ENCODE results near the gene TRIP6. TPM values are rescaled to one million over a fixed set of nuclear protein-coding genes. Genes with fewer than 3 reads are reported as not detected.

Gene TRIP6
- total RNA-seq, 1 experiment from 2014 or later: 3.2 TPM

DNA sequence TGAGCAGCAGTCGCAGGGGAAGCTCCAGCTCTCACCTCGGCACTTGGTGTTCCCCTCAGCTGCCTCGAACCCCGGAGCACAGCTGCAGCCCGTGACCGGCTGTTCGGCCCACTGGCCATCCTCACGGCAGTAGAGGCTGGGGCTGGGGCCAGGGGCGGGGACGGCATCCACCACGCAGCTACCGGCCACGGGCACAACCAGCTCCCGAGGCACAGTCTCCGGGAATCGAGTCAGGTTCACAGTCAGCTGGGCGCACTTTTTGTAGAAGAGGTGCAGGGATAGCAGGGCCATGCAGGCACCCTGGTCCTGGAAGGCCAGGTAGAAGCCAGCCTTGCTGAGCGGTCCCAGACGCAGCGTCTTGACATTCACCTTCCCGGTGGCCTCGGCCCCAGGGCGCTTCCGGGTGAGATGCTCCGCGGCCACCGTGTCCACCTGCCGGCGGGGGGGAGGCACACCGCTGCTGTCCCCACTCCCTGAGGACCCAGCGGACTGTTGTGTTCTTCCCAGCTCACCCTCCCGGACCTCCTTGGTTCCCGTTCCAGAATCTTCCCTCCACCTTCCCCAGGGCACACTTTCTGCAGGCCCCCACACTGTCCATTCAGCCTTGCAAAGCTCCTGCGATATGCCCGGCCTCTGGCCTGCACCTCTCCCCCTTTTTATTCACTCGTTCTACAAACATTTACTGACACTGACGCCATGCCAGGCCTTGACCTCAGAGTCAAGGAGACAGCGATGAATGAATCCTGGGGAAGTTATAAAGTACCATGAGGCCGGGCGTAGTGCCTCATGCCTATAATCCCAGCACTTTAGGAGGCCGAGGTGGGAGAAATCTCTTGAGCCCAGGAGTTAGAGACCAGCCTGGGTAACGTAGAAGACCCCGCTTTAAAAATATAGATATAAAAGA is 44.7 kb upstream of the TRIP6 start:
- no peak for ATAC-seq
- Histone ChIP-seq H3K27me3 (ENCODE audit: control insufficient read depth, insufficient read depth, low read length) (no peaks in the 10 kb centered on the region), H3K4me1 (ENCODE audit: control insufficient read depth, insufficient read depth, low read length) (peaks cover 10% of the 10 kb centered on the region), H3K36me3 (ENCODE audit: control insufficient read depth, insufficient read depth, low read length) (0 out of 2 replicates have a peak, but pooled peaks cover 5% of the 10 kb centered on the region), H3K4me3 (ENCODE audit: low read depth in 2 of 2, low read length in 2 of 2) (no peak overlapping the region), H3K9me3 (ENCODE audit: control insufficient read depth, insufficient read depth, low read depth, low read length) (no peaks in the 10 kb centered on the region), H3K27ac (ENCODE audit: low read length) (no peak overlapping the region)
- TF ChIP-seq, protein P1, sequence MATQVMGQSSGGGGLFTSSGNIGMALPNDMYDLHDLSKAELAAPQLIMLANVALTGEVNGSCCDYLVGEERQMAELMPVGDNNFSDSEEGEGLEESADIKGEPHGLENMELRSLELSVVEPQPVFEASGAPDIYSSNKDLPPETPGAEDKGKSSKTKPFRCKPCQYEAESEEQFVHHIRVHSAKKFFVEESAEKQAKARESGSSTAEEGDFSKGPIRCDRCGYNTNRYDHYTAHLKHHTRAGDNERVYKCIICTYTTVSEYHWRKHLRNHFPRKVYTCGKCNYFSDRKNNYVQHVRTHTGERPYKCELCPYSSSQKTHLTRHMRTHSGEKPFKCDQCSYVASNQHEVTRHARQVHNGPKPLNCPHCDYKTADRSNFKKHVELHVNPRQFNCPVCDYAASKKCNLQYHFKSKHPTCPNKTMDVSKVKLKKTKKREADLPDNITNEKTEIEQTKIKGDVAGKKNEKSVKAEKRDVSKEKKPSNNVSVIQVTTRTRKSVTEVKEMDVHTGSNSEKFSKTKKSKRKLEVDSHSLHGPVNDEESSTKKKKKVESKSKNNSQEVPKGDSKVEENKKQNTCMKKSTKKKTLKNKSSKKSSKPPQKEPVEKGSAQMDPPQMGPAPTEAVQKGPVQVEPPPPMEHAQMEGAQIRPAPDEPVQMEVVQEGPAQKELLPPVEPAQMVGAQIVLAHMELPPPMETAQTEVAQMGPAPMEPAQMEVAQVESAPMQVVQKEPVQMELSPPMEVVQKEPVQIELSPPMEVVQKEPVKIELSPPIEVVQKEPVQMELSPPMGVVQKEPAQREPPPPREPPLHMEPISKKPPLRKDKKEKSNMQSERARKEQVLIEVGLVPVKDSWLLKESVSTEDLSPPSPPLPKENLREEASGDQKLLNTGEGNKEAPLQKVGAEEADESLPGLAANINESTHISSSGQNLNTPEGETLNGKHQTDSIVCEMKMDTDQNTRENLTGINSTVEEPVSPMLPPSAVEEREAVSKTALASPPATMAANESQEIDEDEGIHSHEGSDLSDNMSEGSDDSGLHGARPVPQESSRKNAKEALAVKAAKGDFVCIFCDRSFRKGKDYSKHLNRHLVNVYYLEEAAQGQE (IDR thresholded peaks at IDR 0.05; ENCODE audit: insufficient read depth in 1 of 2, low read depth in 2 of 2, low read length in 1 of 2): no peak
- no peak for TF ChIP-seq TCF7L2 (IDR thresholded peaks at IDR 0.05; ENCODE audit: low read depth, low read length)
- no peak for TF ChIP-seq SIN3A (IDR thresholded peaks at IDR 0.05; ENCODE audit: borderline replicate concordance, insufficient read depth, low read depth, low read length)
- TF ChIP-seq POLR2AphosphoS5 (IDR thresholded peaks at IDR 0.05; ENCODE audit: low read depth, low read length): no peak
- TF ChIP-seq, protein P2, sequence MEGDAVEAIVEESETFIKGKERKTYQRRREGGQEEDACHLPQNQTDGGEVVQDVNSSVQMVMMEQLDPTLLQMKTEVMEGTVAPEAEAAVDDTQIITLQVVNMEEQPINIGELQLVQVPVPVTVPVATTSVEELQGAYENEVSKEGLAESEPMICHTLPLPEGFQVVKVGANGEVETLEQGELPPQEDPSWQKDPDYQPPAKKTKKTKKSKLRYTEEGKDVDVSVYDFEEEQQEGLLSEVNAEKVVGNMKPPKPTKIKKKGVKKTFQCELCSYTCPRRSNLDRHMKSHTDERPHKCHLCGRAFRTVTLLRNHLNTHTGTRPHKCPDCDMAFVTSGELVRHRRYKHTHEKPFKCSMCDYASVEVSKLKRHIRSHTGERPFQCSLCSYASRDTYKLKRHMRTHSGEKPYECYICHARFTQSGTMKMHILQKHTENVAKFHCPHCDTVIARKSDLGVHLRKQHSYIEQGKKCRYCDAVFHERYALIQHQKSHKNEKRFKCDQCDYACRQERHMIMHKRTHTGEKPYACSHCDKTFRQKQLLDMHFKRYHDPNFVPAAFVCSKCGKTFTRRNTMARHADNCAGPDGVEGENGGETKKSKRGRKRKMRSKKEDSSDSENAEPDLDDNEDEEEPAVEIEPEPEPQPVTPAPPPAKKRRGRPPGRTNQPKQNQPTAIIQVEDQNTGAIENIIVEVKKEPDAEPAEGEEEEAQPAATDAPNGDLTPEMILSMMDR (IDR thresholded peaks at IDR 0.05): no peak
- no peak for DNase-seq (ENCODE audit: low read depth, low spot score)
- intact Hi-C loops (cut with micrococcal nuclease; ENCODE audit: unreplicated experiment) (no loop called here), in situ Hi-C loops (cut with HindIII; ENCODE audit: low pct_unique_long_range_greater_than_20kb, low sequenced_read_pairs) (no loop called here)
- POLR2A ChIA-PET: no interaction called here
- no TSS peak for BruUV-seq (replicated peaks)
- CTCF ChIA-PET: no interaction called here

DNA sequence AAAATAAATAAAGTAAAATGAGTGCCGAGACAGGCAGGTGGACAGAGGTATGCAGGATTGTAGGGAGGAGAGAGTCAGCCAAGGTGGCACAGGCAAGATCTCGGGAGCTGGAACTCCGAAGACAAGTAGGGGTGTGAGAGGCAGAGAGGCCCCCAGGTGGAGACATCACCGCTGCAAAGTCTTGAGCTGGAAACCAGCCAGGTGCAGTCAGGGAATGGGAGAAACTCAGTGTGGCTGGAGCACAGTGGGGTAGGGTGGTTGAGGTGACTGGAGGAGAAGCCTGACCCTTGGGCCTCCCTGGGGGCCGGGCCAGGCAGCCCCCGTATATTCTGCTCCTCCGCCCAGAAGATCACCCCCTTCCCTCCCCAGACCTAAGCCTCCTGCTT is 44.1 kb upstream of the TRIP6 start:
- ChIA-PET CTCF (no interaction called here), POLR2A (no interaction called here)
- BruUV-seq (replicated peaks): no TSS peak
- DNase-seq (ENCODE audit: low read depth, low spot score) (no peak), ATAC-seq (no peak)
- TF ChIP-seq TCF7L2 (IDR thresholded peaks at IDR 0.05; ENCODE audit: low read depth, low read length) (no peak), SIN3A (IDR thresholded peaks at IDR 0.05; ENCODE audit: borderline replicate concordance, insufficient read depth, low read depth, low read length) (no peak)
- TF ChIP-seq, protein P2 (IDR thresholded peaks at IDR 0.05): no peak
- Histone ChIP-seq H3K4me1 (ENCODE audit: control insufficient read depth, insufficient read depth, low read length) (peaks cover 10% of the 10 kb centered on the region), H3K27me3 (ENCODE audit: control insufficient read depth, insufficient read depth, low read length) (no peaks in the 10 kb centered on the region), H3K36me3 (ENCODE audit: control insufficient read depth, insufficient read depth, low read length) (0 out of 2 replicates have a peak, but pooled peaks cover 5% of the 10 kb centered on the region), H3K27ac (ENCODE audit: low read length) (no peak overlapping the region), H3K4me3 (ENCODE audit: low read depth in 2 of 2, low read length in 2 of 2) (no peak overlapping the region), H3K9me3 (ENCODE audit: control insufficient read depth, insufficient read depth, low read depth, low read length) (no peaks in the 10 kb centered on the region)
- intact Hi-C loops (cut with micrococcal nuclease; ENCODE audit: unreplicated experiment) (no loop called here), in situ Hi-C loops (cut with HindIII; ENCODE audit: low pct_unique_long_range_greater_than_20kb, low sequenced_read_pairs) (no loop called here)

Data from Panc1 (cell line).